Measurements from ENCODE around the gene BRF1.

GRCh38 chr14:105227346-105227745, 73.5 kb downstream of the BRF1 start:
- TF ChIP-seq CTCF (IDR thresholded peaks at IDR 0.05) (no peak), EZH2 (IDR thresholded peaks at IDR 0.05) (no peak)
